Measurements from ENCODE around the gene WNT9B.

Gene WNT9B

DNA sequence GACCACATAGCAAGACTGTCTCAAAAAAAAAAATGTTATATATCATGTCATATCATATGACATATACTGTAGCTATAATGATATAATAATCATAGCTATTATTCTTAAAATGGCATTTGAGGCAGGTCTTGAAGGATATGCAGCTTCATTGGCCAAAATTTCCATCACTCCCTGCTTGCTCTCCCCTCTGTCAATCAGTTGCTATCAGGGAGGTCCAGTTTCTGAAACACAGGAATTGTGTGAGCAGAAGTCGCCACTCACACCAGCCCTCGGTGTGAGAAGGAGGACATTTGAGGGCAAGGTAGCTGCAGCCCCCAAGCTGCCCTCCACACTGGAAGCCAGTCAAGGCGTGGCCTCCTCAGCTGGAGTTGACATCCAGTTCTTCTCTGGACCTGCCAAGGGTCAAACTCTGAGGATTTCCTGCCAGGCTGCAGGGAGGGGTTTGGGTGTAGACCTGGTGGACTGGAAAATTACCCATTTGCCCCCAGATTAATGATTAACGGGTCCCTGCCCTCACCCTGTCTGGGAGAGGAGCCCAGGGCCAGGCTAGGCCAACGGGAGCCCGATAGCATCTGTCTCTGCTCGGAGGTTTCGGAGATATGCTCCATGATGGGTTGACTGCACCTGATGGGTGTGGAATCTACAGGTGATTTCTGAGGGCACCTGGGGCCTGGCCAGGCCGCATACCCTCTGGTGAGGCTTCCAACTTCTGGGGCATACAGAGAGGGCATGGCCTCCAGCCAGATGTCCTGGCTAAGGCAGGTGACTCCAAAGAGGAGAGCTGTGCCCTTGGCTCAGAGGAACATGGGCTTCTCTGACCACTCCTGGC lies 18.8 kb downstream of the WNT9B start:
- no peak for DNase-seq (ENCODE audit: low read depth in 1 of 2, low spot score in 1 of 2)
- TF ChIP-seq POLR2AphosphoS5 (IDR thresholded peaks at IDR 0.05; ENCODE audit: low read depth) (no peak), GABPA (IDR thresholded peaks at IDR 0.05; ENCODE audit: low read depth) (no peak), SPI1 (IDR thresholded peaks at IDR 0.05; ENCODE audit: borderline replicate concordance, low read depth) (no peak)
- TF ChIP-seq, protein P1, sequence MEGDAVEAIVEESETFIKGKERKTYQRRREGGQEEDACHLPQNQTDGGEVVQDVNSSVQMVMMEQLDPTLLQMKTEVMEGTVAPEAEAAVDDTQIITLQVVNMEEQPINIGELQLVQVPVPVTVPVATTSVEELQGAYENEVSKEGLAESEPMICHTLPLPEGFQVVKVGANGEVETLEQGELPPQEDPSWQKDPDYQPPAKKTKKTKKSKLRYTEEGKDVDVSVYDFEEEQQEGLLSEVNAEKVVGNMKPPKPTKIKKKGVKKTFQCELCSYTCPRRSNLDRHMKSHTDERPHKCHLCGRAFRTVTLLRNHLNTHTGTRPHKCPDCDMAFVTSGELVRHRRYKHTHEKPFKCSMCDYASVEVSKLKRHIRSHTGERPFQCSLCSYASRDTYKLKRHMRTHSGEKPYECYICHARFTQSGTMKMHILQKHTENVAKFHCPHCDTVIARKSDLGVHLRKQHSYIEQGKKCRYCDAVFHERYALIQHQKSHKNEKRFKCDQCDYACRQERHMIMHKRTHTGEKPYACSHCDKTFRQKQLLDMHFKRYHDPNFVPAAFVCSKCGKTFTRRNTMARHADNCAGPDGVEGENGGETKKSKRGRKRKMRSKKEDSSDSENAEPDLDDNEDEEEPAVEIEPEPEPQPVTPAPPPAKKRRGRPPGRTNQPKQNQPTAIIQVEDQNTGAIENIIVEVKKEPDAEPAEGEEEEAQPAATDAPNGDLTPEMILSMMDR (IDR thresholded peaks at IDR 0.05; ENCODE audit: insufficient read depth, low read length): no peak
- TF ChIP-seq, protein P2, sequence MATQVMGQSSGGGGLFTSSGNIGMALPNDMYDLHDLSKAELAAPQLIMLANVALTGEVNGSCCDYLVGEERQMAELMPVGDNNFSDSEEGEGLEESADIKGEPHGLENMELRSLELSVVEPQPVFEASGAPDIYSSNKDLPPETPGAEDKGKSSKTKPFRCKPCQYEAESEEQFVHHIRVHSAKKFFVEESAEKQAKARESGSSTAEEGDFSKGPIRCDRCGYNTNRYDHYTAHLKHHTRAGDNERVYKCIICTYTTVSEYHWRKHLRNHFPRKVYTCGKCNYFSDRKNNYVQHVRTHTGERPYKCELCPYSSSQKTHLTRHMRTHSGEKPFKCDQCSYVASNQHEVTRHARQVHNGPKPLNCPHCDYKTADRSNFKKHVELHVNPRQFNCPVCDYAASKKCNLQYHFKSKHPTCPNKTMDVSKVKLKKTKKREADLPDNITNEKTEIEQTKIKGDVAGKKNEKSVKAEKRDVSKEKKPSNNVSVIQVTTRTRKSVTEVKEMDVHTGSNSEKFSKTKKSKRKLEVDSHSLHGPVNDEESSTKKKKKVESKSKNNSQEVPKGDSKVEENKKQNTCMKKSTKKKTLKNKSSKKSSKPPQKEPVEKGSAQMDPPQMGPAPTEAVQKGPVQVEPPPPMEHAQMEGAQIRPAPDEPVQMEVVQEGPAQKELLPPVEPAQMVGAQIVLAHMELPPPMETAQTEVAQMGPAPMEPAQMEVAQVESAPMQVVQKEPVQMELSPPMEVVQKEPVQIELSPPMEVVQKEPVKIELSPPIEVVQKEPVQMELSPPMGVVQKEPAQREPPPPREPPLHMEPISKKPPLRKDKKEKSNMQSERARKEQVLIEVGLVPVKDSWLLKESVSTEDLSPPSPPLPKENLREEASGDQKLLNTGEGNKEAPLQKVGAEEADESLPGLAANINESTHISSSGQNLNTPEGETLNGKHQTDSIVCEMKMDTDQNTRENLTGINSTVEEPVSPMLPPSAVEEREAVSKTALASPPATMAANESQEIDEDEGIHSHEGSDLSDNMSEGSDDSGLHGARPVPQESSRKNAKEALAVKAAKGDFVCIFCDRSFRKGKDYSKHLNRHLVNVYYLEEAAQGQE (IDR thresholded peaks at IDR 0.05; ENCODE audit: insufficient replicate concordance, low read depth): no peak

DNA sequence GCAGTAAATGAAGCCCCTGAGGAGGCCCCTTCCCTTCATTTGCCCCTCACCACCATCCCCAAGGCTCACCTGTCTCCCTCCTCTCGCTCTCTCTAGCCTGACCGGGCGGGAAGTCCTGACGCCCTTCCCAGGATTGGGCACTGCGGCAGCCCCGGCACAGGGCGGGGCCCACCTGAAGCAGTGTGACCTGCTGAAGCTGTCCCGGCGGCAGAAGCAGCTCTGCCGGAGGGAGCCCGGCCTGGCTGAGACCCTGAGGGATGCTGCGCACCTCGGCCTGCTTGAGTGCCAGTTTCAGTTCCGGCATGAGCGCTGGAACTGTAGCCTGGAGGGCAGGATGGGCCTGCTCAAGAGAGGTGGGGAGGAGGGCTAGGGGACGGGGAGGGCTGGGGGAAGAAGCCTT lies 21.0 kb downstream of the WNT9B start:
- Histone ChIP-seq H3K27me3 (ENCODE audit: insufficient read depth, poor library complexity, severe bottlenecking) (no peaks in the 10 kb centered on the region), H3K27ac (replicated peaks) (no peak overlapping the region), H3K4me3 (replicated peaks; ENCODE audit: insufficient read depth, low read length) (no peak overlapping the region)
- no peak for DNase-seq (ENCODE audit: low read depth in 1 of 2, low spot score in 1 of 2)
- TF ChIP-seq GABPA (IDR thresholded peaks at IDR 0.05; ENCODE audit: low read depth) (no peak), POLR2AphosphoS5 (IDR thresholded peaks at IDR 0.05; ENCODE audit: low read depth) (no peak), SPI1 (IDR thresholded peaks at IDR 0.05; ENCODE audit: borderline replicate concordance, low read depth) (no peak)
- TF ChIP-seq, protein P1 (IDR thresholded peaks at IDR 0.05; ENCODE audit: insufficient read depth, low read length): no peak
- TF ChIP-seq, protein P2 (IDR thresholded peaks at IDR 0.05; ENCODE audit: insufficient replicate concordance, low read depth): no peak

More for the DNA sequence above, 18.8 kb downstream of the WNT9B start:
- Histone ChIP-seq H3K27me3 (ENCODE audit: insufficient read depth, poor library complexity, severe bottlenecking) (peaks cover 2% of the 10 kb centered on the region), H3K4me3 (replicated peaks; ENCODE audit: insufficient read depth, low read length) (no peak overlapping the region), H3K27ac (replicated peaks) (no peak overlapping the region)

DNA sequence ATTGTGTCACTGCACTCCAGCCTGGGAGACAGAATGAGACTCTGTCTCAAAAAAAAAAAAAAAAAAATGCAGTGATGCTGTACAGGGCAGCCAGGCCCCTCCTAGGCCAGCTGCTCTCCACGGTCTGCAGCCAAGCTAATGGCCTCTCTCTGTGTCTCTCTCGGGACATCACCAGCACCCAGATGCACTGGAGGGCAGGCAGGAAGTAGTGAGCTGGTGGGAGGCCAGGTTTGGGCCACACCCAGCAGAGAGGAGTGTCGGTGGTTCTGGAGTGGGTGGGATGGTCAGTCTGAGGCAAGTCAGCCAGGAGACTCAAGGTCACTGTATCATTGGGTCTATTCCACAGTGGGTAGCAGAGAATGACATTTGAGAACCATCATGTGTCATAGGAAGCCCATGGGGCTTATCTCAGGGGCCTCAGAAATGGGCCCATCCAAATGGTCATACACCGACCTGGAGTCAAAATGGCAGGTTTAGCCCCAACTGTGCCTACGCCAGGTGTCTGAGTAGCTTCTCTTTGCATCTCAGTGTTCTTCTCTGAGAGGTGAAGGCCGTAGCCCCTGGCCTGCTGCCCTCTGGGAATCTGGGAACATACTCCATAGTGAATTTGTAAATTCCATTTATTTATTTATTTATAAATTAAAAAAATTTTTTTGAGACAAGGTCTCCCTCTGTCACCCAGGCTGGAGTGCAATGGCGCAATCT lies 22.7 kb downstream of the WNT9B start:
- H3K27ac ChIP-seq (replicated peaks): no peak overlapping the region
- DNase-seq (ENCODE audit: low read depth in 1 of 2, low spot score in 1 of 2): no peak
- H3K27me3 ChIP-seq (ENCODE audit: insufficient read depth, poor library complexity, severe bottlenecking): no peaks in the 10 kb centered on the region
- H3K4me3 ChIP-seq (replicated peaks; ENCODE audit: insufficient read depth, low read length): no peak overlapping the region
- TF ChIP-seq POLR2AphosphoS5 (IDR thresholded peaks at IDR 0.05; ENCODE audit: low read depth) (no peak), SPI1 (IDR thresholded peaks at IDR 0.05; ENCODE audit: borderline replicate concordance, low read depth) (no peak), GABPA (IDR thresholded peaks at IDR 0.05; ENCODE audit: low read depth) (no peak)
- TF ChIP-seq, protein P2 (IDR thresholded peaks at IDR 0.05; ENCODE audit: insufficient replicate concordance, low read depth): no peak
- TF ChIP-seq, protein P1 (IDR thresholded peaks at IDR 0.05; ENCODE audit: insufficient read depth, low read length): no peak

Measured in HL-60 (cell line).